GM12878 (cell line): ENCODE data around the gene DFFA. TPM values are rescaled to one million over a fixed set of nuclear protein-coding genes. Genes with fewer than 3 reads are reported as not detected.

Source experiments
- ATAC-seq: fragments of 200-7000 bp; cut with Tn5 transposase; 3 replicates; pipeline ENCODE4 v1.9.1; 2020; ENCODE audit warnings: mild to moderate bottlenecking, moderate library complexity
- BruUV-seq: library from RNA; stranded (reverse); fragments of 400-500 nt; replicated peaks from 2 replicates; lab custom pipeline; 2021; lab: Mats Ljungman, UMichigan
- CTCF ChIA-PET: fragments of 300-600 bp; sonication (Branson Sonifier 250); formaldehyde crosslinking; extraction: SDS; loops from one replicate; lab custom pipeline; 2021; ENCODE audit warnings: inconsistent platforms; lab: Yijun Ruan, JAX
- POLR2A ChIA-PET: fragments of 350-600 bp; formaldehyde crosslinking; extraction: SDS; loops from one replicate; lab custom pipeline; 2021; ENCODE audit warnings: inconsistent platforms; lab: Charles Lee
- RAD21 ChIA-PET: fragments of 300-600 bp; sonication (Branson Sonifier 250); formaldehyde crosslinking; loops from one replicate; lab custom pipeline; 2023; ENCODE audit warnings: antibody characterized with exemption; ENCODE audit not compliant: unreplicated experiment; lab: Charles Lee
- SMC1A ChIA-PET: fragments of 300-600 bp; sonication (Branson Sonifier 250); formaldehyde crosslinking; loops from one replicate; lab custom pipeline; 2023; ENCODE audit not compliant: unreplicated experiment, uncharacterized antibody; lab: Charles Lee
- DNase-seq: peaks from one replicate; pipeline ENCODE4 v3.0.0-alpha.2; 2011; ENCODE audit warnings: low read depth, low spot score
- FAIRE-seq: peaks from 3 replicates; lab custom pipeline; 2011; peaks lifted over from hg19 to GRCh38; lab: Jason Lieb, UNC
- H2AFZ ChIP-seq: 2 replicates; pipeline ENCODE4 v1.6.0; 2011; ENCODE audit warnings: low read depth, low read length, control low read depth; ENCODE audit not compliant: control insufficient read depth
- H3K27ac ChIP-seq: 2 replicates; pipeline ENCODE4 v1.5.1; 2011; ENCODE audit warnings: control low read depth; ENCODE audit not compliant: control insufficient read depth, insufficient read depth
- H3K27me3 ChIP-seq, 2 experiments: replicated peaks in 1 of 2; 2 replicates each; pipeline versions ENCODE4 v1.6.0 to v1.6.1; 2011; ENCODE audit warnings: low read length in 1 of 2; ENCODE audit not compliant: control insufficient read depth in 2 of 2, insufficient read depth in 2 of 2
- H3K36me3 ChIP-seq, 2 experiments: 2 replicates each; pipeline ENCODE4 v1.5.1; 2011; ENCODE audit warnings: low read length in 1 of 2; ENCODE audit not compliant: control insufficient read depth in 2 of 2, insufficient read depth in 2 of 2
- H3K4me1 ChIP-seq: 2 replicates; pipeline ENCODE4 v1.6.1; 2011; ENCODE audit warnings: mild to moderate bottlenecking, low read length, moderate library complexity, mixed read lengths; ENCODE audit not compliant: control insufficient read depth, insufficient read depth
- H3K4me2 ChIP-seq: 2 replicates; pipeline ENCODE4 v1.6.0; 2011; ENCODE audit warnings: control low read depth; ENCODE audit not compliant: control insufficient read depth, insufficient read depth
- H3K4me3 ChIP-seq: fragments of 200-600 bp; sonication (generic); 2 replicates; pipeline ENCODE4 v1.5.1; 2016
- H3K79me2 ChIP-seq: 2 replicates; pipeline ENCODE4 v1.6.0; 2011; ENCODE audit warnings: low read length; ENCODE audit not compliant: control insufficient read depth, insufficient read depth
- H3K9ac ChIP-seq: 2 replicates; pipeline ENCODE4 v1.8.0; 2011; ENCODE audit warnings: low read length, control low read depth, mixed read lengths; ENCODE audit not compliant: control insufficient read depth, insufficient read depth
- H3K9me3 ChIP-seq: replicated peaks from 3 replicates; pipeline ENCODE4 v1.5.1; 2011; ENCODE audit warnings: mild to moderate bottlenecking, low read length; ENCODE audit not compliant: control insufficient read depth, insufficient read depth
- H4K20me1 ChIP-seq: 2 replicates; pipeline ENCODE4 v1.6.0; 2011; ENCODE audit not compliant: control insufficient read depth, insufficient read depth
- ASH2L ChIP-seq: fragments of 300-600, 200-600 bp; sonication (generic); IDR thresholded peaks from 2 replicates; pipeline ENCODE4 v1.6.1; 2017; ENCODE audit warnings: low read depth, mild to moderate bottlenecking, borderline replicate concordance
- BCL3 ChIP-seq: IDR thresholded peaks from 2 replicates; pipeline ENCODE4 v1.6.1; 2011; ENCODE audit warnings: borderline replicate concordance, low read depth, mild to moderate bottlenecking, moderate library complexity, low read length; ENCODE audit not compliant: insufficient read depth, poor library complexity, severe bottlenecking
- BRCA1 ChIP-seq: IDR thresholded peaks from 2 replicates; pipeline ENCODE4 v1.6.1; 2011; ENCODE audit warnings: low read depth, low read length, improper control_type of control experiment
- ELK1 ChIP-seq: IDR thresholded peaks from 2 replicates; pipeline ENCODE4 v1.6.1; 2012; ENCODE audit warnings: low read depth, low read length, improper control_type of control experiment
- HCFC1 ChIP-seq: fragments of 150-350 bp; IDR thresholded peaks from 2 replicates; pipeline ENCODE4 v1.6.1; 2014; ENCODE audit warnings: low read length
- HSF1 ChIP-seq: fragments of 150-350 bp; IDR thresholded peaks from 2 replicates; pipeline ENCODE4 v1.6.1; 2014; ENCODE audit warnings: mild to moderate bottlenecking, low read depth, low read length
- JUNB ChIP-seq: IDR thresholded peaks from 2 replicates; pipeline ENCODE4 v1.6.1; 2016; ENCODE audit warnings: antibody characterized with exemption, mild to moderate bottlenecking
- KAT2A ChIP-seq: conservative IDR thresholded peaks from 2 replicates; pipeline ENCODE4 v1.6.1; 2011; ENCODE audit warnings: low read depth, low read length; ENCODE audit not compliant: control insufficient read depth
- KLF5 ChIP-seq: fragments of 450-650 bp; IDR thresholded peaks from 2 replicates; pipeline ENCODE4 v1.6.1; 2014; ENCODE audit warnings: mild to moderate bottlenecking; ENCODE audit not compliant: partially characterized antibody
- MTA2 ChIP-seq: fragments of 450-650 bp; IDR thresholded peaks from 2 replicates; pipeline ENCODE4 v1.6.1; 2016; ENCODE audit warnings: low read depth, mild to moderate bottlenecking, moderate library complexity
- PBX3 ChIP-seq: IDR thresholded peaks from 2 replicates; pipeline ENCODE4 v1.6.1; 2011; ENCODE audit warnings: mild to moderate bottlenecking, low read depth, low read length, moderate library complexity; ENCODE audit not compliant: insufficient replicate concordance
- RAD51 ChIP-seq: fragments of 450-650 bp; IDR thresholded peaks from 2 replicates; pipeline ENCODE4 v1.6.1; 2016; ENCODE audit warnings: moderate library complexity, mild to moderate bottlenecking, inconsistent platforms
- RFX5 ChIP-seq: IDR thresholded peaks from 2 replicates; pipeline ENCODE4 v1.6.1; 2011; ENCODE audit warnings: low read depth, low read length, improper control_type of control experiment
- TCF12 ChIP-seq: IDR thresholded peaks from 2 replicates; pipeline ENCODE4 v1.6.1; 2011; ENCODE audit warnings: low read depth, mild to moderate bottlenecking, low read length
- ZNF622 ChIP-seq: fragments of 450-650 bp; IDR thresholded peaks from 2 replicates; pipeline ENCODE4 v1.6.1; 2017; ENCODE audit warnings: mild to moderate bottlenecking, inconsistent platforms
- WGBS: methylation state at CpG from one replicate; pipeline ENCODE4 v1.1.6; 2016; ENCODE audit warnings: low lambda C conversion rate; ENCODE audit not compliant: insufficient replicate concordance, insufficient coverage; ENCODE audit errors: missing lambda C conversion rate; 5-methylcytosine and 5-hydroxymethylcytosine counted together
- in situ Hi-C: fragments of 300-500 bp; cut with MboI; formaldehyde crosslinking; loops from 9 replicates; pipeline ENCODE4 v1.14.3; 2018; ENCODE audit warnings: mixed read lengths
- intact Hi-C: fragments of 100-400 bp; cut with micrococcal nuclease; formaldehyde crosslinking; loops from one replicate; pipeline ENCODE4 v1.14.2; 2022; ENCODE audit not compliant: unreplicated experiment
- polyA plus RNA-seq, 11 experiments: library from polyadenylated mRNA; depleted of rRNA in 4 of 11; unstranded in 6 of 11; stranded (reverse) in 5 of 11; fragments of >200 nt; fragmentation: Nextera tagmentation in 4 of 11; fragmentation: Illumina TruSeq in 1 of 11; extraction: Ambion mirVana in 4 of 11; extraction: Trizol in 1 of 11; gene quantifications; 1 replicate in 1 of 11; 2 replicates in 10 of 11; pipeline versions ENCODE4 v1.2.1 to v1.2.3, GENCODE V29; 2011 to 2016; ENCODE audit warnings: inconsistent platforms in 2 of 11, missing spikeins in 2 of 11, low read depth in 1 of 11
- total RNA-seq, 4 experiments: library from RNA; depleted of rRNA in 3 of 4; stranded (reverse); fragments of >200 nt in 3 of 4; fragmentation: Illumina TruSeq in 1 of 4; extraction: Trizol in 1 of 4; gene quantifications; 2 replicates each; pipeline versions ENCODE4 v1.2.1 to v1.2.3, GENCODE V29; 2013 to 2021

The DFFA gene
- total and polyA plus RNA-seq, 10 of the 15 experiments (the other 5 are each of a cell fraction or from before 2014, with no cell fraction given): 37.4 to 83.8 (median 52.4) TPM

- TF ChIP-seq BCL3: no peak
- no peak for TF ChIP-seq KLF5
- TF ChIP-seq HCFC1: no peak
- no peak for TF ChIP-seq KAT2A
- TF ChIP-seq HSF1: 0 out of 2 replicates have a peak, but pooled peaks have one; percentile 49
- TF ChIP-seq JUNB: no peak
- no peak for TF ChIP-seq BRCA1
- TF ChIP-seq ZNF622: no peak
Observed at GRCh38 chr1:10494754-10495474, 22.6 kb upstream of the DFFA start (continued).

- Histone ChIP-seq H3K4me1 (peaks cover 25% of the 10 kb centered on the region), H4K20me1 (no peaks in the 10 kb centered on the region), H3K79me2 (peaks cover 34% of the 10 kb centered on the region), H3K36me3 (peaks cover 3 to 15% of the 10 kb centered on the region in 2 experiments; a peak in 3 of 4 replicates), H3K27ac (no peak overlapping the region), H3K27me3 (no peaks in the 10 kb centered on the region), H3K9me3 (no peaks in the 10 kb centered on the region), H3K4me2 (no peak overlapping the region), H2AFZ (no peak overlapping the region), H3K4me3 (no peak overlapping the region), H3K9ac (no peak overlapping the region)
- DNase-seq (no peak), ATAC-seq (no peak), FAIRE-seq (no peak)
- in situ Hi-C loops (loop anchor here (5.0 kb wide), 1 partner anchor 62 kb away; the partner anchor contains the start of gene CENPS), intact Hi-C loops (loop anchor here (1.0 to 5.0 kb wide), 2 partner anchors 64 to 617 kb away; partner anchors contain the start of gene CENPS)
- TF ChIP-seq RAD51: no peak
- peak; percentile 37; the same call in 1 of the 2 replicates for TF ChIP-seq RFX5
- TF ChIP-seq ASH2L: no peak
- no peak for TF ChIP-seq TCF12
- no peak for TF ChIP-seq PBX3
- no peak for TF ChIP-seq MTA2
- no peak for TF ChIP-seq ELK1
- BruUV-seq: no TSS peak
- RAD21 ChIA-PET: interaction anchor here (0.7 to 8.4 kb wide), 18 partner anchors 12 to 544 kb away, joined by 3 to 191 read pairs (median 4); partner anchors contain the start of genes CENPS, DFFA and KIF1B
- POLR2A ChIA-PET: interaction anchor here (1.0 to 2.6 kb wide), 4 partner anchors 8 to 64 kb away, joined by 4 to 17 read pairs (median 6); partner anchors contain the start of gene CENPS
- SMC1A ChIA-PET: interaction anchor here (0.7 to 6.4 kb wide), 20 partner anchors 9 to 748 kb away, joined by 3 to 122 read pairs (median 4); partner anchors contain the start of genes CENPS and PEX14
- 78% methylated on average over 5 of the region's 5 CpGs for WGBS
- CTCF ChIA-PET: interaction anchor here (0.6 to 12.5 kb wide), 42 partner anchors 8 to 1151 kb away, joined by 3 to 292 read pairs (median 5); partner anchors contain the start of genes CENPS, CORT, KIF1B and PEX14
Observed at GRCh38 chr1:10494418-10494753, 22.1 kb upstream of the DFFA start.
